ENCODE results near the gene ANKRD17.

GRCh38 chr4:73252001-73252400, 6.6 kb downstream of the ANKRD17 start:
- TF ChIP-seq CTCF (conservative IDR thresholded peaks at IDR 0.05; ENCODE audit: low read depth, low read length) = no peak
- TF ChIP-seq ELK1 (IDR thresholded peaks at IDR 0.05; ENCODE audit: borderline replicate concordance, low read depth, low read length) = no peak
- no peak for TF ChIP-seq MAFK (IDR thresholded peaks at IDR 0.05; ENCODE audit: low read depth, low read length)
- no peak for TF ChIP-seq POLR2A (IDR thresholded peaks at IDR 0.05; ENCODE audit: low read depth, low read length)
- TF ChIP-seq SMC3 (IDR thresholded peaks at IDR 0.05; ENCODE audit: low read depth, low read length) = no peak
- TF ChIP-seq MAZ (IDR thresholded peaks at IDR 0.05; ENCODE audit: borderline replicate concordance, low read depth, low read length) = no peak
- TF ChIP-seq CEBPB (IDR thresholded peaks at IDR 0.05; ENCODE audit: low read depth, low read length) = no peak
- no peak for TF ChIP-seq RCOR1 (IDR thresholded peaks at IDR 0.05; ENCODE audit: insufficient replicate concordance, low read length)
- no peak for TF ChIP-seq FOS (IDR thresholded peaks at IDR 0.05; ENCODE audit: low read depth, low read length)
- no peak for TF ChIP-seq RFX5 (IDR thresholded peaks at IDR 0.05; ENCODE audit: low read depth, low read length)
- TF ChIP-seq MXI1 (IDR thresholded peaks at IDR 0.05; ENCODE audit: borderline replicate concordance, low read depth, low read length) = no peak
- no peak for TF ChIP-seq NFE2L2 (IDR thresholded peaks at IDR 0.05; ENCODE audit: low read depth, low read length)

Data from IMR-90 (cell line).